ENCODE measurements around the gene RFT1.

RFT1 gene

DNA sequence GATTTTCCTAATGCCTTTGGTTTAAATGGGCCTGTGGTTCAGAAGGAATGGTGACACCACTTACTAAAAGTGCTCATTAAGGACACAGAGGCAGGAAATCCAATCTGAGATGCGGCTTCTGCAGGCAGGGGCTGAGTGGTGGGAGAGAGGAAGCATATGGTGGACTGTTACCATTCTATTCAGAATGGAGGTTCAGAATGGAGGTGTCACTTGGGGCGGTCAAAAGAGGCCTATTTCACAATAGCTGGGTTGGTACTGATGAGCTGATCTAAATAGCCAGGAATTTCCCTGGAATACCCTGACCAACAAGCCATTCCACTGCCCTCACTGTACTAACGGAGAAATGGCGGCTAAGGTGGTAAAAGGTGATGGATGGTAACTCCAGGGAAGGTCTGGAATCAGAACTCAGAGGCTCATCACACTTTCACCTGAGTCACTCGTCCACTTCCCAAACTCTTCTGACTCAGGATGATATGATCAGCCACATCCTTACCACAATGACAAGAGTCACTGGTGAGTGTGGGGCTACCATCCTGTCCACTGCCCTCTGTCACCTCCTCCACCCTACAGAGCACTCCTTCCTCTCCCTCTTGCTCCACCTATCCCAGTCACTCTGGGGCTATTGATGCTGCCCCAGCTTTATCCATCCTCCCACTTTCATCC is 15.7 kb downstream of the RFT1 start:
- DNase-seq (ENCODE audit: extremely low read depth, insufficient read length): no peak
- TF ChIP-seq, protein P1, sequence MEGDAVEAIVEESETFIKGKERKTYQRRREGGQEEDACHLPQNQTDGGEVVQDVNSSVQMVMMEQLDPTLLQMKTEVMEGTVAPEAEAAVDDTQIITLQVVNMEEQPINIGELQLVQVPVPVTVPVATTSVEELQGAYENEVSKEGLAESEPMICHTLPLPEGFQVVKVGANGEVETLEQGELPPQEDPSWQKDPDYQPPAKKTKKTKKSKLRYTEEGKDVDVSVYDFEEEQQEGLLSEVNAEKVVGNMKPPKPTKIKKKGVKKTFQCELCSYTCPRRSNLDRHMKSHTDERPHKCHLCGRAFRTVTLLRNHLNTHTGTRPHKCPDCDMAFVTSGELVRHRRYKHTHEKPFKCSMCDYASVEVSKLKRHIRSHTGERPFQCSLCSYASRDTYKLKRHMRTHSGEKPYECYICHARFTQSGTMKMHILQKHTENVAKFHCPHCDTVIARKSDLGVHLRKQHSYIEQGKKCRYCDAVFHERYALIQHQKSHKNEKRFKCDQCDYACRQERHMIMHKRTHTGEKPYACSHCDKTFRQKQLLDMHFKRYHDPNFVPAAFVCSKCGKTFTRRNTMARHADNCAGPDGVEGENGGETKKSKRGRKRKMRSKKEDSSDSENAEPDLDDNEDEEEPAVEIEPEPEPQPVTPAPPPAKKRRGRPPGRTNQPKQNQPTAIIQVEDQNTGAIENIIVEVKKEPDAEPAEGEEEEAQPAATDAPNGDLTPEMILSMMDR (IDR thresholded peaks at IDR 0.05; ENCODE audit: insufficient read depth, low read length, poor library complexity, severe bottlenecking): no peak
- Histone ChIP-seq H3K36me3 (ENCODE audit: control insufficient read depth, insufficient read depth, low read length) (peaks cover 20% of the 10 kb centered on the region), H3K27me3 (replicated peaks; ENCODE audit: control insufficient read depth, insufficient read depth, low read length) (no peaks in the 10 kb centered on the region), H3K4me3 (replicated peaks; ENCODE audit: low read depth, low read length) (no peak overlapping the region)

DNA sequence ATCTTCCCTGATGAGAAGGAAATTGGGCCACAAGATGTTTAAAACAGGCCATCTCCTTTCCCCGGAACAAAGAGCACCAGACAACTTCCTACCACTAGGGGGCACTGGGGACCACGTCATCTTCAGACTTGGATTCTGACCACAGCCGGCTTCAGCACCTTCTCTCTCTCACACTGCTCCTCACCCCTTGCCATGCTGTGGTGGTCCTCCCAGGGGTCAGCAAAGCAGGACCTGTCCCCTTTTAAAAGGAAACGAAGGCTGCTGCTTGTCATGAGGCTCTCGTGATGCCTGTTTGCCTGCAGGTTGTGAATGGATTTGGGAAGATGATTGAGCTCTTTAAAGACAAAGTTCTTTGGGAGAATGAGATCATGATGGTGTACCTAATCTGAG is 16.2 kb downstream of the RFT1 start:
- H3K4me3 ChIP-seq (replicated peaks; ENCODE audit: low read depth, low read length): no peak overlapping the region

DNA sequence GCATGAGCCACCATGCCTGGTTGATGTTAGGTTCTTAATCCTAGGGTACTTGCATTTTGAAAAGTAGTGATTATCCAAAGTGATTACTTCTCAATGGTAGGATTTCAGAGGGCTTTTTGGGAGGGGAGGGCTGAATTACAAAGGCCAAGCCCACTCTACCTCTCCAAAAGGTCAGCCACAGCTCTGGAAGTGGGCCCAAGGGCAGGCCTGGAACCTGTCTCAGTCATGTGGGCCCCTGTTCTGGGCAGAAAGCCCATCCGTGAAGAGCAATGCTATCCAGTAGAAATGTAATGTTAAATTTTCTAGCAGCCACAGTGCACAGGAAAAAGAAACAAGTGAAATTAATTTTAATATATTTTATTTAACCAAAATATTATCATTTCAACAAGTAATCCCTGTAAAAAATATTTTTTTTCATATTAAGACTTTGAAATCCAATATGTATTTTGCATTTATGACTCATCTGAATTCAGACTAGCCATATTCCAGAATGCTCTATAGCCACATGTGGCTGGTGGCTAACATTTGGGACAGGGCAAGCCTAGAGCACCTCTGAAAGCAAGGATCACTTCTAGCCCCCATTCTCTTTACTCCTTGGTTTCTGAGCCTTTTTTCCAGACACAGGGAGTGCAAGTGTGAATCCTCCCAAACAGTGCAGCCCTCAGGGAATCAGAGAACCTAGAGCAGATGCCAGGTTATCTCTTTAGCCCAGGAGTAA is 16.8 kb downstream of the RFT1 start:
- Histone ChIP-seq H3K27me3 (replicated peaks; ENCODE audit: control insufficient read depth, insufficient read depth, low read length) (no peaks in the 10 kb centered on the region), H3K4me3 (replicated peaks; ENCODE audit: low read depth, low read length) (no peak overlapping the region), H3K36me3 (ENCODE audit: control insufficient read depth, insufficient read depth, low read length) (peaks cover 17% of the 10 kb centered on the region)
- TF ChIP-seq, protein P1 (IDR thresholded peaks at IDR 0.05; ENCODE audit: insufficient read depth, low read length, poor library complexity, severe bottlenecking): no peak
- no peak for DNase-seq (ENCODE audit: extremely low read depth, insufficient read length)

More for the DNA sequence above, 16.2 kb downstream of the RFT1 start:
- TF ChIP-seq, protein P1 (IDR thresholded peaks at IDR 0.05; ENCODE audit: insufficient read depth, low read length, poor library complexity, severe bottlenecking): peak; percentile 91
- DNase-seq (ENCODE audit: extremely low read depth, insufficient read length): peak; percentile 30
- H3K36me3 ChIP-seq (ENCODE audit: control insufficient read depth, insufficient read depth, low read length): peaks cover 19% of the 10 kb centered on the region
- H3K27me3 ChIP-seq (replicated peaks; ENCODE audit: control insufficient read depth, insufficient read depth, low read length): no peaks in the 10 kb centered on the region

DNA sequence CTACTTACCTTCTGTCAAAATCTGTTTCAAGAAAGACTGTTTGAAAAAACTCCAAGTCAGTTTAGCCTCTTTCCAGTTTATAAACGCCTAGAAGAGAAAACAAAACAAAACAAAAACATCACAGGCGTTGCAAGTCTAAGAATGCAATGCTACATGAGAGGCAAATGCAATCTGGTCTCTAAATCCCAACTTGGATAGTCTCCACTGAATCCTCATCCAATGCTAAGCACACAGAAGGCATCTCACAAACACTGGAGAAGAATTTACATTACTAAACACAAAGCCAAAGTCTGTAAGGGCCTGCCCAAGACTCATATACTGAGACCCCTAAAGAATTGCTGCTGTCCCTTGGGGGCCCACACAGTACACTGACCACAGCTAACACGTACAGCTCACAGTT is 18.4 kb downstream of the RFT1 start:
- DNase-seq (ENCODE audit: extremely low read depth, insufficient read length): no peak
- no peaks in the 10 kb centered on the region for H3K27me3 ChIP-seq (replicated peaks; ENCODE audit: control insufficient read depth, insufficient read depth, low read length)
- TF ChIP-seq, protein P1 (IDR thresholded peaks at IDR 0.05; ENCODE audit: insufficient read depth, low read length, poor library complexity, severe bottlenecking): no peak
- peaks cover 15% of the 10 kb centered on the region for H3K36me3 ChIP-seq (ENCODE audit: control insufficient read depth, insufficient read depth, low read length)
- H3K4me3 ChIP-seq (replicated peaks; ENCODE audit: low read depth, low read length): no peak overlapping the region

DNA sequence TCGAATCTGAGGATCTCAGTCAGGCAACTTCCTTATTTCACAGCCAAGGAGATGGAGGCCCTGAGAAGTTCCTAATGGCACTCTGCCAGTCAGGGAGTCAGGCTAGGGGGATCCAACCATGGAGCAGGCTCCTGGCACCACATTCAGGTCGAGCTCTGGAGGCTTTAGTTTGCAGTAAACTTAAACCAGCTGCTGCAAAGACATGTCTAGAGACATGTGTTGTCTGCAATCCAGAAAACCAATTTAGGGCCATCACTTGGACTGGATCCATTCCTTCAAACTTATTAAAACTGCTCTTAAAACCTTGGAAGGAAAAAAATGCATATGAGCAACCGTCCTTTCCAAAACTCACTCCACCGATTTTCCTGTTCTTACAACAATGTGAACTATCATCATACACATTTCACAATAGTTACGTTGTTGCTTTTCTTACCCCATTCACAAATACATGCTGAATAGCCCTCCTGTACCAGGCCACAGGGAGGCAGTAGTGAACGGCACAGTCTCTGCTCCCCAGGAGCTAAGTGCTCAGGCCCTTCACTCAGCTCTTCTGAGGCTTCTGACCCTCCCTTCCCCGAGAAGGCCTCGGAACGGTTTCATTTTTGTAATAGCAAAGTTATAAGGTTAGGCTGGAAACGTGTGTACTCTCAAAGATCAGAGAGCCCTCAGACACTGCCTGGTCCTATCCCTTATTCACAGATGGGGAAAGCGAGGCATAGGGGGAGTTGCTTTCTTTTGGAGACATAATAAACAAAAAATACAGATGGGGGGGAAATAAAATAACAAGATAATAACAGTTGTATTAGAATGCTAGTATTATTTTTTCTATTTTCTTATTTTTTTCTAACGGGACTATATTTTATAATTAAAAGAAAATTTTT is 20.1 kb downstream of the RFT1 start:
- Histone ChIP-seq H3K36me3 (ENCODE audit: control insufficient read depth, insufficient read depth, low read length) (peaks cover 11% of the 10 kb centered on the region), H3K27me3 (replicated peaks; ENCODE audit: control insufficient read depth, insufficient read depth, low read length) (no peaks in the 10 kb centered on the region), H3K4me3 (replicated peaks; ENCODE audit: low read depth, low read length) (no peak overlapping the region)
- TF ChIP-seq, protein P1 (IDR thresholded peaks at IDR 0.05; ENCODE audit: insufficient read depth, low read length, poor library complexity, severe bottlenecking): peak; percentile 63
- no peak for DNase-seq (ENCODE audit: extremely low read depth, insufficient read length)
